Heart left ventricle (tissue), 16 donors: ENCODE measurements around the gene DYNLT4. TPM values are rescaled to one million over a fixed set of nuclear protein-coding genes. Genes with fewer than 3 reads are reported as not detected.
"Not testable (repeated sequence)": the region's sequence is repeated elsewhere in the genome, so short reads cannot be mapped to it uniquely, and the experiment has no call there.

Source experiments
- ATAC-seq, 4 donors: fragments of 200-7000 bp; cut with Tn5 transposase; one replicate each; pipeline ENCODE4 v1.9.1; 2020 to 2022; ENCODE audit warnings: moderate library complexity in 4 of 4, mild to moderate bottlenecking in 3 of 4, moderate number of reproducible peaks in 1 of 4
- DNase-seq, 5 donors: peaks; one replicate each; pipeline ENCODE4 v3.0.0-alpha.2; 2020
- H3K27ac ChIP-seq, 12 donors: fragments of 200-600 bp; sonication (generic) in 4 of 12; one replicate each; pipeline versions ENCODE4 v1.5.0 to v1.8.0; 2016 to 2022; ENCODE audit warnings: mild to moderate bottlenecking in 2 of 12
- H3K27me3 ChIP-seq, 9 donors: fragments of 200-600 bp; sonication (generic) in 2 of 9; one replicate each; pipeline versions ENCODE4 v1.5.1 to v1.8.0; 2016 to 2022; ENCODE audit warnings: mild to moderate bottlenecking in 3 of 9
- H3K36me3 ChIP-seq, 9 donors: fragments of 200-600 bp; sonication (generic) in 2 of 9; one replicate each; pipeline versions ENCODE4 v1.5.0 to v1.8.0; 2018 to 2022; ENCODE audit warnings: mild to moderate bottlenecking in 2 of 9
- H3K4me1 ChIP-seq, 12 donors: fragments of 200-600 bp; sonication (generic) in 4 of 12; one replicate each; pipeline versions ENCODE4 v1.5.0 to v1.8.0; 2016 to 2022; ENCODE audit warnings: mild to moderate bottlenecking in 3 of 12
- H3K4me3 ChIP-seq, 12 donors: fragments of 200-600 bp; sonication (generic) in 4 of 12; one replicate each; pipeline versions ENCODE4 v1.5.0 to v1.8.0; 2017 to 2022; ENCODE audit warnings: mild to moderate bottlenecking in 9 of 12, moderate library complexity in 4 of 12
- H3K9me3 ChIP-seq, 12 donors: fragments of 200-600 bp; sonication (generic) in 4 of 12; one replicate each; pipeline versions ENCODE4 v1.5.0 to v1.8.0; 2016 to 2022; ENCODE audit warnings: mild to moderate bottlenecking in 1 of 12
- POLR2A ChIP-seq, 2 donors: fragments of 450-650 bp; IDR thresholded peaks; one replicate each; pipeline ENCODE4 v1.6.1; 2017; ENCODE audit warnings: antibody characterized with exemption in 2 of 2, mild to moderate bottlenecking in 2 of 2, moderate library complexity in 2 of 2
- WGBS, 4 donors: extraction: QIAGEN DNeasy Blood & Tissue Kit in 2 of 4; methylation state at CpG; one replicate each; pipeline versions ENCODE4 v1.1.5 to v1.1.7; 2013 to 2018; 5-methylcytosine and 5-hydroxymethylcytosine counted together
- intact Hi-C, 10 donors: fragments of 100-400 bp; cut with DNase I; formaldehyde crosslinking; loops; one replicate each; pipeline versions ENCODE4 v1.11.1 to v1.14.2; 2022
- polyA plus RNA-seq, 2 donors: library from polyadenylated mRNA; stranded (reverse); fragments of 200-250 nt; gene quantifications; one replicate each; pipeline ENCODE4 v1.2.3, GENCODE V29; 2013
- total RNA-seq, 9 donors: library from RNA; depleted of rRNA in 2 of 9; stranded (reverse); fragments of >200 nt in 2 of 9; fragmentation: NEBNext Ultra II Directional in 3 of 9; extraction: Animal tissue kit (Norgen Biotek cat#: 25700) in 3 of 9; gene quantifications; one replicate each; pipeline versions ENCODE4 v1.1.0 to v1.2.4, GENCODE V29; 2016 to 2023
- TF ChIP-seq, protein P1 (sequence below), 12 donors: fragments of 200-600 bp; sonication (generic) in 4 of 12; IDR thresholded peaks; one replicate each; pipeline versions ENCODE4 v1.5.0 to v1.8.0; 2018 to 2022; ENCODE audit warnings: antibody characterized with exemption in 12 of 12, mild to moderate bottlenecking in 5 of 12
- donor health status: ischemic (EF 13 %, LVEDD 7.1; RV severe dilation, severe dysfunction).
- donor health status: healthy with polysubstance abuse.
- donor health status: DM: no; HTN: yes; CAD: no.
- donor health status: DM: no; HTN: no; CAD: no.
- donor health status: ischemic (EF 25% LVEDD 6.9; RV normal size, moderate dysfunction).
- donor health status: ischemic (EF 25% LVEDD 5.7; RV mildly dilated, moderate dysfunction).
- donor health status: healthy.
- donor health status: DM: yes; HTN: yes; CAD: no.
- donor health status: ischemic (EF 35%, LVEDD 5.7; RV mildly dilated, moderate dysfunction).
- donor health status: nonischemic (EF 11% LVEDD 7.7; RV severe dilation, severe dysfunction).
- donor health status: DM: yes; HTN: yes; CAD: no.
- donor health status: PGD.
- donor health status: ischemic (EF 29% LVEDD 5.4; RV normal size, mild dysfunction).
- donor health status: nonischemic (EF 23%, LVEDD 6.1; RV moderate dilation, normal function).

DYNLT4 gene
- total and polyA plus RNA-seq, 11 donors = 0.36 to 1.7 (median 0.82) TPM; not detected in 1

DNA sequence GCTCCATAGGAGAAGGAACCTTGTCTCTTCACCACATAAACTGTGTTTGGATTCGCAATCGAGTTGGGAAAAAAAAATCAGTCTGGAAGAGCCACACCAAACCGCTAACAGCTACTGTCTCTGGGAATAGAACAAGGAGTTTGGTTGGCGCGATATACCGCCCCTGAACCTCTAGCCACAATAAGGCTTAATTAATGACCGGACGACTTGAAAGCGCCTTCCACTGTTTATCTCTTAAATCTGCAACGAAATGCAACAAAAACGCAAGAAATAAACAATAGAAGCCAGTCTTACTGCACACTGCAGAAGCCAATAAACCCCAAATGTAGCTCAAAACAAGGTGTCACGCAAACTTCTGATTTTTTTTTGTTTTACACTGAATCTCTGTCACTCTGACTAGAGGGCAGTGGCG lies 12.1 kb upstream of the DYNLT4 start:
- Histone ChIP-seq H3K27me3 (no peaks in the 10 kb centered on the region), H3K9me3 (no peaks in the 10 kb centered on the region), H3K36me3 (peaks cover 0 to 18% (median 5%) of the 10 kb centered on the region in 9 donors), H3K27ac (peak overlapping the region; percentile 85 to 100 (median 94)), H3K4me3 (peak overlapping the region in 11 of 12 donors; percentile 32 to 79 (median 64)), H3K4me1 (peaks cover 0 to 38% (median 17%) of the 10 kb centered on the region in 12 donors)
- ATAC-seq (peak in 3 of 4 donors; percentile 2 to 14 (median 3)), DNase-seq (peak in 2 of 5 donors; percentile 17 to 19)
- intact Hi-C loops = loop anchor here in 1 of 10 donors (10.0 kb wide), 1 partner anchor 84 kb away; the partner anchor contains the start of genes KIF2C and RNU5D-1
- WGBS, 4 donors = 1 to 7% (median 3%) methylated on average over 13 of the region's 13 CpGs
- TF ChIP-seq POLR2A (IDR thresholded peaks at IDR 0.05) = no peak
- TF ChIP-seq, protein P1, sequence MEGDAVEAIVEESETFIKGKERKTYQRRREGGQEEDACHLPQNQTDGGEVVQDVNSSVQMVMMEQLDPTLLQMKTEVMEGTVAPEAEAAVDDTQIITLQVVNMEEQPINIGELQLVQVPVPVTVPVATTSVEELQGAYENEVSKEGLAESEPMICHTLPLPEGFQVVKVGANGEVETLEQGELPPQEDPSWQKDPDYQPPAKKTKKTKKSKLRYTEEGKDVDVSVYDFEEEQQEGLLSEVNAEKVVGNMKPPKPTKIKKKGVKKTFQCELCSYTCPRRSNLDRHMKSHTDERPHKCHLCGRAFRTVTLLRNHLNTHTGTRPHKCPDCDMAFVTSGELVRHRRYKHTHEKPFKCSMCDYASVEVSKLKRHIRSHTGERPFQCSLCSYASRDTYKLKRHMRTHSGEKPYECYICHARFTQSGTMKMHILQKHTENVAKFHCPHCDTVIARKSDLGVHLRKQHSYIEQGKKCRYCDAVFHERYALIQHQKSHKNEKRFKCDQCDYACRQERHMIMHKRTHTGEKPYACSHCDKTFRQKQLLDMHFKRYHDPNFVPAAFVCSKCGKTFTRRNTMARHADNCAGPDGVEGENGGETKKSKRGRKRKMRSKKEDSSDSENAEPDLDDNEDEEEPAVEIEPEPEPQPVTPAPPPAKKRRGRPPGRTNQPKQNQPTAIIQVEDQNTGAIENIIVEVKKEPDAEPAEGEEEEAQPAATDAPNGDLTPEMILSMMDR (IDR thresholded peaks at IDR 0.05) = peak in 2 of 12 donors; percentile 7 to 17

DNA sequence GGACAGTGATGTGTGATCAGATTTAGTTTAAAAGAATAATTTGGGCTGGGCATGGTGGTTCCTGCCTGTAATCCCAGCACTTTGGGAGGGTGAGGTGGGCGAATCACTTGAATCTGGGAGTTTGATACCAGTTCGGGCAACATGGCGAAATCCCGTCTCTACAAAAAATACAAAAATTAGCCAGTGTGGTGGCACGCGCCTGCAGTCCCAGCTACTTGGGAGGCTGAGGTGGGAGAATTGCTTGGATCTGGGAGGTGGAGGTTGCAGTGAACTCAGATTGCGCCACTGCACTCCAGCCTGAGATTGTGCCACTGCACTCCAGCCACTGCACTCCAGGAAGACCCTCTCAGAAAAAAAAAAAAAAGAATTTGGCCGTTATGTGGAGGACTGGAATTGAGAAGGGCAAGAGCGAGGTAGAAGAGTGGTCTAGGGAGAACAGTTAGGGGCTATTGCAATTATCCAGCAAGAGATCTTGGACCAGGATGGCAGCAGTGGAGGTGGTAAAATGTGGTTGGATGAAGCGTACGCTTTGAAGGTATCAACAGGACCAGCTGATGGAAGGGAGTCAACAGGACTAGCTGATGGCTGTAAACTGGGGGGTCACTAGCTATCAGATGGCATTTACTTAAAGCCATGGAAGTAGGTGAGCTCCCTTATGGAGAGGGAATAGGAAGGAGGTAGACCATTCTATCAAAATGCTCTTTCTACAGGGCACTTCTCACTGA lies 10.8 kb upstream of the DYNLT4 start:
- no peak for ATAC-seq
- Histone ChIP-seq H3K9me3 (no peaks in the 10 kb centered on the region), H3K27me3 (no peaks in the 10 kb centered on the region), H3K27ac (peak overlapping the region in 3 of 12 donors; percentile 90 to 99 (median 92)), H3K4me1 (peaks cover 0 to 48% (median 25%) of the 10 kb centered on the region in 12 donors), H3K36me3 (peaks cover 0 to 18% (median 5%) of the 10 kb centered on the region in 9 donors), H3K4me3 (peak overlapping the region in 1 of 12 donors; percentile 73)
- no peak for TF ChIP-seq POLR2A (IDR thresholded peaks at IDR 0.05)
- TF ChIP-seq, protein P1 (IDR thresholded peaks at IDR 0.05) = no peak
- 95 to 96% (median 95%) methylated on average over 11 of the region's 11 CpGs for WGBS, 4 donors
- intact Hi-C loops = loop anchor here in 1 of 10 donors (10.0 kb wide), 1 partner anchor 83 kb away; the partner anchor contains the start of genes KIF2C and RNU5D-1
- peak in 3 of 5 donors; percentile 9 to 23 (median 16) for DNase-seq

DNA sequence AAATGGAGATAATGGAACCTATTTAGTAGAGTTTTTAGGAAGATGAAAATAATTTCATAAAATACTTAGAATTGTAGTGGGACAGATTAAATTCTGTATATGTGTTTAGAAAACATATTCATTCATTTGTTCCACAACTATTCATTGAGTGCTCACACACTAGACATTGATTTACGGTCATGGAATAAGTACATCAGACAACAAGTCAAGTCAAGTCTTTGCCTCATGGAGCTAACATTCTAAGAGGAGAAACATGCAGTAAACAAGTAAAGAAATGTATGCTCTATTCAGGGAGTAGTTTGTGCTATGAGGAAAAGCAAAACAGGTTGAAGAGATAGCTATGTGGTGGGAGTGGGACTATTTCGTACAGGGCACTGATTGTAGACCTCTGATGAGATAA lies 10.2 kb upstream of the DYNLT4 start:
- no peaks in the 10 kb centered on the region for H3K9me3 ChIP-seq
- no peak for ATAC-seq
- H3K36me3 ChIP-seq = peaks cover 0 to 18% (median 5%) of the 10 kb centered on the region in 9 donors
- no peak for DNase-seq
- no peaks in the 10 kb centered on the region for H3K27me3 ChIP-seq
- H3K27ac ChIP-seq = no peak overlapping the region
- no peak for TF ChIP-seq POLR2A (IDR thresholded peaks at IDR 0.05)
- TF ChIP-seq, protein P1 (IDR thresholded peaks at IDR 0.05) = no peak
- peaks cover 0 to 53% (median 27%) of the 10 kb centered on the region in 12 donors for H3K4me1 ChIP-seq
- no peak overlapping the region for H3K4me3 ChIP-seq
- 78 to 84% (median 81%) methylated on average over 2 of the region's 2 CpGs for WGBS, 4 donors
- intact Hi-C loops = loop anchor here in 1 of 10 donors (10.0 kb wide), 1 partner anchor 83 kb away; the partner anchor contains the start of genes KIF2C and RNU5D-1

DNA sequence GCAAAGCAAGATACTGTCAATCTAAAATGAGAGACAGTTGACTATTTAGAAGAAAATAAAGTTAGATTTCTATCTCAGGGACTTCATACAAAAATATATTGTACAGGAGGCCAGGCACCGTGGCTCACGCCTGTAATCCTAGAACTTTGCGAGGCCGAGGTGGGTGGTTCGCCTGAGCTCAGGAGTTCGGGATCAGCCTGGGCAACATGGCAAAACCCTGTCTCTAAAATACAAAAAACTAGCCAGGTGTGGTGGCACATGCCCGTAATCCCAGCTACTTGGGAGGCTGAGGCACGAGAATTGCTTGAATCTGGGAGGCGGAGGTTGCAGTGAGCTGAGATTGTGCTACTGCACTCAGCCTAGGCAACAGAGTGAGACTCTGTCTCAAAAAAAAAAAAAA lies 8.8 kb upstream of the DYNLT4 start:
- H3K4me3 ChIP-seq, H3K27me3 ChIP-seq, ATAC-seq, H3K9me3 ChIP-seq, H3K27ac ChIP-seq: not testable (repeated sequence)
- WGBS, 4 donors = 86 to 97% (median 91%) methylated on average over 9 of the region's 9 CpGs
- H3K36me3 ChIP-seq = peaks cover 0 to 18% (median 5%) of the 10 kb centered on the region in 9 donors
- peaks cover 0 to 64% (median 38%) of the 10 kb centered on the region in 12 donors for H3K4me1 ChIP-seq
- peak in 2 of 5 donors; percentile 2 to 20 for DNase-seq
- intact Hi-C loops = loop anchor here in 1 of 10 donors (10.0 kb wide), 1 partner anchor 81 kb away; the partner anchor contains the start of genes KIF2C and RNU5D-1
